ENCODE data around the gene KIAA1143. TPM values are rescaled to one million over a fixed set of nuclear protein-coding genes. Genes with fewer than 3 reads are reported as not detected.

Gene KIAA1143
- total and polyA plus RNA-seq, 2 donors (not counting 1 experiment from before 2014, with no cell fraction given): 5.3 to 29.4 TPM

GRCh38 chr3:44722103-44722401, 39.4 kb downstream of the KIAA1143 start:
- Histone ChIP-seq H3K4me3 (ENCODE audit: control extremely low read depth in 1 of 5, extremely low read depth in 1 of 5, insufficient read depth in 1 of 5, low read depth in 2 of 5, low read length in 4 of 5) (no peak overlapping the region), H3K79me2 (ENCODE audit: control insufficient read depth, insufficient read depth, low read length) (peaks cover 4% of the 10 kb centered on the region), H2AFZ (ENCODE audit: insufficient read depth, low read depth, low read length, poor library complexity, severe bottlenecking) (no peak overlapping the region), H3K4me1 (ENCODE audit: control insufficient read depth in 2 of 2, insufficient read depth in 2 of 2, low read length in 2 of 2) (no peaks in the 10 kb centered on the region), H3K27ac (ENCODE audit: low read length in 2 of 2) (no peak overlapping the region), H4K20me1 (ENCODE audit: control insufficient read depth, insufficient read depth, low read length, poor library complexity, severe bottlenecking) (no peaks in the 10 kb centered on the region), H3K27me3 (replicated peaks in 1 of 4; ENCODE audit: control extremely low read depth in 1 of 4, control insufficient read depth in 3 of 4, insufficient read depth in 4 of 4, low read length in 3 of 4) (no peaks in the 10 kb centered on the region), H3K9ac (ENCODE audit: low read length) (no peak overlapping the region), H3K4me2 (replicated peaks; ENCODE audit: low read depth, low read length, poor library complexity, severe bottlenecking) (no peak overlapping the region), H3K36me3 (replicated peaks in 1 of 2; ENCODE audit: control extremely low read depth in 1 of 2, control insufficient read depth in 1 of 2, extremely low read depth in 1 of 2, insufficient read depth in 2 of 2, low read length in 1 of 2) (peaks cover 3 to 32% of the 10 kb centered on the region in 2 experiments), H3K9me3 (ENCODE audit: control extremely low read depth in 1 of 3, control insufficient read depth in 2 of 3, insufficient read depth in 1 of 3, low read length in 2 of 3) (peaks cover 26 to 87% (median 54%) of the 10 kb centered on the region in 3 donors)
- no CpG with 5 or more reads among the region's 1 CpG for WGBS (ENCODE audit: insufficient coverage)
- ChIA-PET POLR2A (no interaction called here), CTCF (no interaction called here)
- TF ChIP-seq EZH2 (IDR thresholded peaks at IDR 0.05; ENCODE audit: borderline replicate concordance, insufficient read depth, low read depth, low read length, poor library complexity, severe bottlenecking): no peak
- no peak for TF ChIP-seq CTCF (IDR thresholded peaks at IDR 0.05)
- ATAC-seq (ENCODE audit: low read depth): no peak
- Mint-ChIP-seq H3K4me3 (no peak overlapping the region), H3K27ac (no peak overlapping the region), H3K4me1 (no peaks in the 10 kb centered on the region), H3K27me3 (no peaks in the 10 kb centered on the region), H3K9me3 (ENCODE audit: insufficient read depth) (peaks cover 24% of the 10 kb centered on the region)
- DNase-seq: no peak
- intact Hi-C loops (cut with micrococcal nuclease): loop anchor here (10.0 kb wide), 1 partner anchor 167 kb away; the partner anchor contains the start of gene ZKSCAN7

GRCh38 chr3:44721231-44722102, 40.0 kb downstream of the KIAA1143 start:
- TF ChIP-seq EZH2 (IDR thresholded peaks at IDR 0.05; ENCODE audit: borderline replicate concordance, insufficient read depth, low read depth, low read length, poor library complexity, severe bottlenecking) (no peak), CTCF (IDR thresholded peaks at IDR 0.05) (no peak)
- Histone ChIP-seq H3K36me3 (replicated peaks in 1 of 2; ENCODE audit: control extremely low read depth in 1 of 2, control insufficient read depth in 1 of 2, extremely low read depth in 1 of 2, insufficient read depth in 2 of 2, low read length in 1 of 2) (peaks cover 3 to 32% of the 10 kb centered on the region in 2 experiments), H2AFZ (ENCODE audit: insufficient read depth, low read depth, low read length, poor library complexity, severe bottlenecking) (no peak overlapping the region), H3K9me3 (ENCODE audit: control extremely low read depth in 1 of 3, control insufficient read depth in 2 of 3, insufficient read depth in 1 of 3, low read length in 2 of 3) (peaks cover 26 to 88% (median 48%) of the 10 kb centered on the region in 3 donors), H3K79me2 (ENCODE audit: control insufficient read depth, insufficient read depth, low read length) (peaks cover 4% of the 10 kb centered on the region), H3K4me2 (replicated peaks; ENCODE audit: low read depth, low read length, poor library complexity, severe bottlenecking) (no peak overlapping the region), H3K4me1 (ENCODE audit: control insufficient read depth in 2 of 2, insufficient read depth in 2 of 2, low read length in 2 of 2) (no peaks in the 10 kb centered on the region), H3K4me3 (ENCODE audit: control extremely low read depth in 1 of 5, extremely low read depth in 1 of 5, insufficient read depth in 1 of 5, low read depth in 2 of 5, low read length in 4 of 5) (no peak overlapping the region), H4K20me1 (ENCODE audit: control insufficient read depth, insufficient read depth, low read length, poor library complexity, severe bottlenecking) (no peaks in the 10 kb centered on the region), H3K9ac (ENCODE audit: low read length) (no peak overlapping the region), H3K27me3 (replicated peaks in 1 of 4; ENCODE audit: control extremely low read depth in 1 of 4, control insufficient read depth in 3 of 4, insufficient read depth in 4 of 4, low read length in 3 of 4) (no peaks in the 10 kb centered on the region), H3K27ac (ENCODE audit: low read length in 2 of 2) (no peak overlapping the region)
- H3K4me3 Mint-ChIP-seq: no peak overlapping the region
- H3K4me1 Mint-ChIP-seq: no peaks in the 10 kb centered on the region
- intact Hi-C loops (cut with micrococcal nuclease): loop anchor here (10.0 kb wide), 1 partner anchor 167 kb away; the partner anchor contains the start of gene ZKSCAN7
- ATAC-seq (ENCODE audit: low read depth) (no peak), DNase-seq (no peak)
- H3K27ac Mint-ChIP-seq: no peak overlapping the region
- peaks cover 22% of the 10 kb centered on the region for H3K9me3 Mint-ChIP-seq (ENCODE audit: insufficient read depth)
- H3K27me3 Mint-ChIP-seq: no peaks in the 10 kb centered on the region
- 100% methylated on average over 2 of the region's 10 CpGs for WGBS (ENCODE audit: insufficient coverage)
- ChIA-PET POLR2A (interaction anchor here (0.8 kb wide), 1 partner anchor 8 kb away, joined by 3 read pairs; the partner anchor contains the start of gene ZNF501), CTCF (no interaction called here)

Measured in B cell (primary cell).